Measurements from ENCODE around the gene RPAP2. TPM values are rescaled to one million over a fixed set of nuclear protein-coding genes. Genes with fewer than 3 reads are reported as not detected.

The RPAP2 gene
- total RNA-seq, 1 experiment from 2014 or later, result 31.8 TPM

- no peaks in the 10 kb centered on the region for H3K36me3 ChIP-seq (ENCODE audit: insufficient read depth, low read length, poor library complexity, severe bottlenecking)
- no peaks in the 10 kb centered on the region for H3K9me3 ChIP-seq (ENCODE audit: low read depth, low read length, poor library complexity, severe bottlenecking)
- TF ChIP-seq CTCF (conservative IDR thresholded peaks at IDR 0.05; ENCODE audit: low read depth, low read length) (no peak), EZH2 (IDR thresholded peaks at IDR 0.05; ENCODE audit: borderline replicate concordance, low read depth, low read length, poor library complexity, severe bottlenecking) (no peak)
- CTCF ChIA-PET, result no interaction called here
- BruUV-seq (replicated peaks), result no TSS peak
- DNase-seq (ENCODE audit: low spot score), result no peak
- H3K4me3 ChIP-seq (ENCODE audit: low read depth, low read length, poor library complexity, severe bottlenecking), result no peak overlapping the region
- intact Hi-C loops (cut with micrococcal nuclease; ENCODE audit: unreplicated experiment), result no loop called here
- no peak overlapping the region for H3K27ac ChIP-seq (ENCODE audit: low read depth, low read length, poor library complexity, severe bottlenecking)
- no peaks in the 10 kb centered on the region for H3K4me1 ChIP-seq (ENCODE audit: insufficient read depth, low read length, poor library complexity, severe bottlenecking)
- POLR2A ChIA-PET (ENCODE audit: low non-redundant PET), result no interaction called here
- no peaks in the 10 kb centered on the region for H3K27me3 ChIP-seq (replicated peaks; ENCODE audit: insufficient read depth, low read depth, low read length, poor library complexity)
These were observed 145.0 kb downstream of the RPAP2 start for GRCh38 chr1:92443893-92444292.

GRCh38 chr1:92444351-92444750 lies 145.5 kb downstream of the RPAP2 start:
- no peak overlapping the region for H3K27ac ChIP-seq (ENCODE audit: low read depth, low read length, poor library complexity, severe bottlenecking)
- CTCF ChIA-PET, result no interaction called here

GRCh38 chr1:92445865-92446264 lies 147.0 kb downstream of the RPAP2 start:
- DNase-seq (ENCODE audit: low spot score), result no peak
- Histone ChIP-seq H3K4me3 (ENCODE audit: low read depth, low read length, poor library complexity, severe bottlenecking) (no peak overlapping the region), H3K27ac (ENCODE audit: low read depth, low read length, poor library complexity, severe bottlenecking) (no peak overlapping the region), H3K27me3 (replicated peaks; ENCODE audit: insufficient read depth, low read depth, low read length, poor library complexity) (no peaks in the 10 kb centered on the region), H3K36me3 (ENCODE audit: insufficient read depth, low read length, poor library complexity, severe bottlenecking) (no peaks in the 10 kb centered on the region), H3K4me1 (ENCODE audit: insufficient read depth, low read length, poor library complexity, severe bottlenecking) (no peaks in the 10 kb centered on the region), H3K9me3 (ENCODE audit: low read depth, low read length, poor library complexity, severe bottlenecking) (no peaks in the 10 kb centered on the region)
- CTCF ChIA-PET, result no interaction called here
- BruUV-seq (replicated peaks), result no TSS peak
- intact Hi-C loops (cut with micrococcal nuclease; ENCODE audit: unreplicated experiment), result no loop called here
- POLR2A ChIA-PET (ENCODE audit: low non-redundant PET), result no interaction called here
- TF ChIP-seq CTCF (conservative IDR thresholded peaks at IDR 0.05; ENCODE audit: low read depth, low read length), result no peak
- no peak for TF ChIP-seq EZH2 (IDR thresholded peaks at IDR 0.05; ENCODE audit: borderline replicate concordance, low read depth, low read length, poor library complexity, severe bottlenecking)

More at GRCh38 chr1:92444351-92444750, 145.5 kb downstream of the RPAP2 start:
- no peak overlapping the region for H3K4me3 ChIP-seq (ENCODE audit: low read depth, low read length, poor library complexity, severe bottlenecking)
- TF ChIP-seq CTCF (conservative IDR thresholded peaks at IDR 0.05; ENCODE audit: low read depth, low read length) (no peak), EZH2 (IDR thresholded peaks at IDR 0.05; ENCODE audit: borderline replicate concordance, low read depth, low read length, poor library complexity, severe bottlenecking) (no peak)
- no peak for DNase-seq (ENCODE audit: low spot score)
- intact Hi-C loops (cut with micrococcal nuclease; ENCODE audit: unreplicated experiment), result no loop called here
- POLR2A ChIA-PET (ENCODE audit: low non-redundant PET), result no interaction called here
- no peaks in the 10 kb centered on the region for H3K9me3 ChIP-seq (ENCODE audit: low read depth, low read length, poor library complexity, severe bottlenecking)
- no peaks in the 10 kb centered on the region for H3K36me3 ChIP-seq (ENCODE audit: insufficient read depth, low read length, poor library complexity, severe bottlenecking)
- H3K4me1 ChIP-seq (ENCODE audit: insufficient read depth, low read length, poor library complexity, severe bottlenecking), result no peaks in the 10 kb centered on the region
- H3K27me3 ChIP-seq (replicated peaks; ENCODE audit: insufficient read depth, low read depth, low read length, poor library complexity), result no peaks in the 10 kb centered on the region
- no TSS peak for BruUV-seq (replicated peaks)

Data from A673 (cell line).